GM12873 (cell line): ENCODE measurements around the gene PHLDA3.

ENCODE experiments used
- CTCF ChIP-seq: IDR thresholded peaks from 2 replicates; pipeline ENCODE4 v1.5.1; 2012; ENCODE audit warnings: low read depth, mild to moderate bottlenecking, moderate library complexity, low read length, control low read depth; ENCODE audit not compliant: insufficient read depth; ENCODE audit errors: missing control alignments

Gene PHLDA3

GRCh38 chr1:201481004-201481380, 12.0 kb upstream of the PHLDA3 start:
- TF ChIP-seq CTCF, result no peak

GRCh38 chr1:201480231-201481003, 11.4 kb upstream of the PHLDA3 start:
- no peak for TF ChIP-seq CTCF

GRCh38 chr1:201479201-201479730, 10.3 kb upstream of the PHLDA3 start:
- no peak for TF ChIP-seq CTCF

- no peak for TF ChIP-seq CTCF
Measured at GRCh38 chr1:201476670-201477344, 7.8 kb upstream of the PHLDA3 start.

- TF ChIP-seq CTCF, result no peak
Measured at GRCh38 chr1:201475915-201476669, 7.1 kb upstream of the PHLDA3 start.

GRCh38 chr1:201475130-201475529, 6.1 kb upstream of the PHLDA3 start:
- TF ChIP-seq CTCF, result no peak

- no peak for TF ChIP-seq CTCF
Measured at GRCh38 chr1:201473296-201473695, 4.3 kb upstream of the PHLDA3 start.
